Progenitor cell of endocrine pancreas (in vitro differentiated cells): ENCODE measurements around the gene HSPA9. TPM values are rescaled to one million over a fixed set of nuclear protein-coding genes. Genes with fewer than 3 reads are reported as not detected.

Experiments used
- DNase-seq: peaks from one replicate; pipeline ENCODE4 v3.0.0; 2021; ENCODE audit warnings: low spot score; ENCODE audit not compliant: unreplicated experiment
- H3K27ac Mint-ChIP-seq: 2 replicates; pipeline ENCODE4 v1.8.0; 2021; ENCODE audit warnings: mild to moderate bottlenecking, moderate library complexity, mixed read lengths
- H3K27me3 Mint-ChIP-seq: 2 replicates; pipeline ENCODE4 v1.8.0; 2021; ENCODE audit warnings: mixed read lengths
- H3K36me3 Mint-ChIP-seq: 2 replicates; pipeline ENCODE4 v1.8.0; 2022; ENCODE audit warnings: mixed read lengths; ENCODE audit not compliant: insufficient read depth
- H3K4me1 Mint-ChIP-seq: 2 replicates; pipeline ENCODE4 v1.8.0; 2021; ENCODE audit warnings: low read depth, mixed read lengths
- H3K4me3 Mint-ChIP-seq: 2 replicates; pipeline ENCODE4 v1.8.0; 2021; ENCODE audit warnings: low read depth, mild to moderate bottlenecking, moderate library complexity, mixed read lengths
- H3K9me3 Mint-ChIP-seq: 2 replicates; pipeline ENCODE4 v1.8.0; 2021; ENCODE audit warnings: low read depth, mixed read lengths
- CTCF ChIP-seq: fragments of 200-600 bp; sonication (generic); IDR thresholded peaks from one replicate; pipeline ENCODE4 v1.5.0; 2021; ENCODE audit warnings: antibody characterized with exemption, mild to moderate bottlenecking; ENCODE audit not compliant: unreplicated experiment
- total RNA-seq: library from RNA; stranded (reverse); gene quantifications from 2 replicates; pipeline ENCODE4 v1.2.1, GENCODE V29; 2021

The HSPA9 gene
- total RNA-seq, 1 donor from 2014 or later = 174 TPM

GRCh38 chr5:138600446-138600845 is 25.2 kb upstream of the HSPA9 start:
- Mint-ChIP-seq H3K9me3 (no peaks in the 10 kb centered on the region), H3K27ac (no peak overlapping the region), H3K4me3 (no peak overlapping the region), H3K4me1 (no peaks in the 10 kb centered on the region), H3K27me3 (peaks cover 9% of the 10 kb centered on the region), H3K36me3 (no peaks in the 10 kb centered on the region)
- no peak for DNase-seq
- no peak for TF ChIP-seq CTCF

GRCh38 chr5:138597661-138598400 is 22.6 kb upstream of the HSPA9 start:
- no peak overlapping the region for H3K27ac Mint-ChIP-seq
- H3K4me3 Mint-ChIP-seq = no peak overlapping the region

GRCh38 chr5:138596105-138596881 is 21.1 kb upstream of the HSPA9 start:
- Mint-ChIP-seq H3K27ac (no peak overlapping the region), H3K36me3 (no peaks in the 10 kb centered on the region), H3K4me3 (no peak overlapping the region), H3K27me3 (peaks cover 3% of the 10 kb centered on the region), H3K9me3 (no peaks in the 10 kb centered on the region), H3K4me1 (no peaks in the 10 kb centered on the region)
- no peak for TF ChIP-seq CTCF
- DNase-seq = no peak

More at GRCh38 chr5:138597661-138598400, 22.6 kb upstream of the HSPA9 start:
- Mint-ChIP-seq H3K27me3 (peaks cover 9% of the 10 kb centered on the region), H3K9me3 (no peaks in the 10 kb centered on the region), H3K36me3 (no peaks in the 10 kb centered on the region), H3K4me1 (no peaks in the 10 kb centered on the region)
- no peak for DNase-seq
- no peak for TF ChIP-seq CTCF

GRCh38 chr5:138595180-138595795 is 20.1 kb upstream of the HSPA9 start:
- H3K9me3 Mint-ChIP-seq = no peaks in the 10 kb centered on the region
- no peak overlapping the region for H3K27ac Mint-ChIP-seq
- TF ChIP-seq CTCF = peak; percentile 17
- DNase-seq = no peak
- H3K36me3 Mint-ChIP-seq = no peaks in the 10 kb centered on the region
- no peaks in the 10 kb centered on the region for H3K4me1 Mint-ChIP-seq
- no peak overlapping the region for H3K4me3 Mint-ChIP-seq
- peaks cover 3% of the 10 kb centered on the region for H3K27me3 Mint-ChIP-seq

- Mint-ChIP-seq H3K4me3 (no peak overlapping the region), H3K27ac (peak overlapping the region; percentile 8), H3K36me3 (no peaks in the 10 kb centered on the region), H3K27me3 (peaks cover 3% of the 10 kb centered on the region), H3K9me3 (no peaks in the 10 kb centered on the region), H3K4me1 (no peaks in the 10 kb centered on the region)
- peak; percentile 46 for TF ChIP-seq CTCF
- no peak for DNase-seq
Observed at GRCh38 chr5:138594305-138595058, 19.3 kb upstream of the HSPA9 start.
